WTC11 (cell line): ENCODE measurements around the gene KDM3B.

Experiments used
- ATF3 ChIP-seq: sonication (generic); formaldehyde crosslinking; conservative IDR thresholded peaks from 2 replicates; pipeline ENCODE4 v1.8.1; 2022; ENCODE audit warnings: mild to moderate bottlenecking, missing genetic modification reagents
- CREB1 ChIP-seq: sonication (generic); formaldehyde crosslinking; IDR thresholded peaks from 2 replicates; pipeline ENCODE4 v1.8.0; 2023; ENCODE audit warnings: mild to moderate bottlenecking, missing genetic modification reagents
- CTCF ChIP-seq: fragments of 200-600 bp; IDR thresholded peaks from 2 replicates; pipeline ENCODE4 v1.8.0; 2022; ENCODE audit warnings: antibody characterized with exemption
- ELF4 ChIP-seq: sonication (generic); formaldehyde crosslinking; IDR thresholded peaks from 2 replicates; pipeline ENCODE4 v1.8.1; 2022; ENCODE audit warnings: low read depth, mild to moderate bottlenecking, moderate library complexity, missing genetic modification reagents
- GABPB1 ChIP-seq: sonication (generic); formaldehyde crosslinking; IDR thresholded peaks from 2 replicates; pipeline ENCODE4 v1.8.1; 2023; ENCODE audit warnings: mild to moderate bottlenecking, missing genetic modification reagents
- MAX ChIP-seq: sonication (generic); formaldehyde crosslinking; IDR thresholded peaks from 2 replicates; pipeline ENCODE4 v1.8.0; 2022; ENCODE audit warnings: mild to moderate bottlenecking, missing genetic modification reagents
- NR2C2 ChIP-seq: sonication (generic); formaldehyde crosslinking; IDR thresholded peaks from 2 replicates; pipeline ENCODE4 v1.8.0; 2022; ENCODE audit warnings: mild to moderate bottlenecking, missing genetic modification reagents
- RELA ChIP-seq: sonication (generic); formaldehyde crosslinking; IDR thresholded peaks from 2 replicates; pipeline ENCODE4 v1.8.1; 2022; ENCODE audit warnings: missing genetic modification reagents, mild to moderate bottlenecking, borderline replicate concordance
- TP53 ChIP-seq: sonication (generic); formaldehyde crosslinking; IDR thresholded peaks from 2 replicates; pipeline ENCODE4 v1.8.1; 2023; ENCODE audit warnings: mild to moderate bottlenecking, missing genetic modification reagents
- USF2 ChIP-seq: sonication (generic); formaldehyde crosslinking; IDR thresholded peaks from 2 replicates; pipeline ENCODE4 v1.8.1; 2023; ENCODE audit warnings: mild to moderate bottlenecking, missing genetic modification reagents, moderate library complexity
- ZNF232 ChIP-seq: sonication (generic); formaldehyde crosslinking; IDR thresholded peaks from 2 replicates; pipeline ENCODE4 v1.8.0; 2022; ENCODE audit warnings: mild to moderate bottlenecking, missing genetic modification reagents
- ZSCAN18 ChIP-seq: fragments of 250-450 bp; sonication (Bioruptor Pico); IDR thresholded peaks from 2 replicates; pipeline ENCODE4 v2.1.2; 2022; ENCODE audit warnings: mild to moderate bottlenecking, moderate library complexity

- TF ChIP-seq TP53 (CRISPR knock-in tag) (no peak), CTCF (no peak), RELA (no peak), GABPB1 (CRISPR knock-in tag) (no peak), MAX (CRISPR knock-in tag) (no peak), CREB1 (CRISPR knock-in tag) (no peak), NR2C2 (CRISPR knock-in tag) (no peak), ZNF232 (CRISPR knock-in tag) (no peak), USF2 (no peak), ATF3 (CRISPR knock-in tag) (no peak), ZSCAN18 (CRISPR knock-in tag) (no peak), ELF4 (CRISPR knock-in tag) (no peak)
These were observed 105.2 kb downstream of the KDM3B start for GRCh38 chr5:138457531-138458275.
